Kidney (tissue), 14 donors: Measurements from ENCODE around the gene ABI3BP. TPM values are rescaled to one million over a fixed set of nuclear protein-coding genes. Genes with fewer than 3 reads are reported as not detected.

Experiments used
- DNase-seq, 5 donors: peaks; one replicate each; pipeline ENCODE4 v3.0.0-alpha.2; 2013 to 2020
- FAIRE-seq: peaks from 2 replicates; lab custom pipeline; 2012; peaks lifted over from hg19 to GRCh38; lab: Jason Lieb, UNC
- H3K27ac ChIP-seq, 2 donors: one replicate each; pipeline ENCODE4 v1.7.0; 2013; ENCODE audit warnings: low read depth in 2 of 2, low read length in 2 of 2, inconsistent platforms in 1 of 2
- H3K27me3 ChIP-seq: one replicate; pipeline ENCODE4 v1.7.1; 2013; ENCODE audit warnings: low read length, inconsistent platforms; ENCODE audit not compliant: control insufficient read depth, insufficient read depth
- H3K36me3 ChIP-seq, 3 donors: one replicate each; pipeline versions ENCODE4 v1.7.0 to v1.7.1; 2013; ENCODE audit warnings: low read length in 3 of 3, control low read depth in 1 of 3, inconsistent platforms in 1 of 3; ENCODE audit not compliant: insufficient read depth in 3 of 3, control insufficient read depth in 2 of 3
- H3K4me1 ChIP-seq, 3 donors: one replicate each; pipeline versions ENCODE4 v1.7.0 to v1.7.1; 2013; ENCODE audit warnings: low read length in 3 of 3, inconsistent platforms in 1 of 3, low read depth in 1 of 3; ENCODE audit not compliant: control insufficient read depth in 2 of 3, insufficient read depth in 2 of 3
- H3K4me3 ChIP-seq, 3 donors: one replicate each; pipeline versions ENCODE4 v1.7.0 to v1.8.1; 2013; ENCODE audit warnings: low read length in 3 of 3, control low read depth in 1 of 3, inconsistent platforms in 1 of 3
- H3K9ac ChIP-seq, 3 donors: one replicate each; pipeline versions ENCODE4 v1.7.0 to v1.7.1; 2013; ENCODE audit warnings: low read length in 3 of 3, control low read depth in 1 of 3, inconsistent platforms in 1 of 3
- H3K9me3 ChIP-seq, 3 donors: one replicate each; pipeline versions ENCODE4 v1.7.0 to v1.7.1; 2013; ENCODE audit warnings: low read length in 3 of 3, control low read depth in 1 of 3, inconsistent platforms in 1 of 3; ENCODE audit not compliant: control insufficient read depth in 2 of 3, insufficient read depth in 1 of 3
- intact Hi-C: fragments of 100-400 bp; cut with DNase I; formaldehyde crosslinking; loops from one replicate; pipeline ENCODE4 v1.11.1; 2022
- polyA plus RNA-seq: library from polyadenylated mRNA; stranded (reverse); fragments of 350-450 nt; fragmentation: Illumina TruSeq; extraction: RNeasy Lipid Tissue Mini Kit (QIAGEN cat#74804); gene quantifications from one replicate; pipeline ENCODE4 v1.2.3, GENCODE V29; 2014; ENCODE audit warnings: low read depth, low replicate concordance; ENCODE audit not compliant: insufficient read depth
- total RNA-seq: library from RNA; stranded (reverse); fragmentation: NEBNext Ultra II Directional; extraction: Animal tissue kit (Norgen Biotek cat#: 25700); gene quantifications from one replicate; pipeline ENCODE4 v1.2.1, GENCODE V29; 2021
- TF ChIP-seq, protein P1 (sequence below): IDR thresholded peaks from 3 replicates; pipeline ENCODE4 v1.5.1; 2012; ENCODE audit warnings: mild to moderate bottlenecking, moderate library complexity, borderline replicate concordance; ENCODE audit not compliant: insufficient read depth; ENCODE audit errors: extremely low read depth
- donor health status: control.
- donor health status: control.
- donor health status: control.
- donor health status: control.
- donor health status: control.
- donor health status: DM: yes; HTN: yes; CAD: no.
- donor health status: Normal renal cell carcinoma (clear cell type).

ABI3BP gene
- total and polyA plus RNA-seq, 2 donors from 2014 or later, result 7.1 to 160 TPM

GRCh38 chr3:100730524-100730923 is 262.7 kb downstream of the ABI3BP start:
- no peaks in the 10 kb centered on the region for H3K27me3 ChIP-seq
- H3K9ac ChIP-seq, result no peak overlapping the region
- TF ChIP-seq, protein P1, sequence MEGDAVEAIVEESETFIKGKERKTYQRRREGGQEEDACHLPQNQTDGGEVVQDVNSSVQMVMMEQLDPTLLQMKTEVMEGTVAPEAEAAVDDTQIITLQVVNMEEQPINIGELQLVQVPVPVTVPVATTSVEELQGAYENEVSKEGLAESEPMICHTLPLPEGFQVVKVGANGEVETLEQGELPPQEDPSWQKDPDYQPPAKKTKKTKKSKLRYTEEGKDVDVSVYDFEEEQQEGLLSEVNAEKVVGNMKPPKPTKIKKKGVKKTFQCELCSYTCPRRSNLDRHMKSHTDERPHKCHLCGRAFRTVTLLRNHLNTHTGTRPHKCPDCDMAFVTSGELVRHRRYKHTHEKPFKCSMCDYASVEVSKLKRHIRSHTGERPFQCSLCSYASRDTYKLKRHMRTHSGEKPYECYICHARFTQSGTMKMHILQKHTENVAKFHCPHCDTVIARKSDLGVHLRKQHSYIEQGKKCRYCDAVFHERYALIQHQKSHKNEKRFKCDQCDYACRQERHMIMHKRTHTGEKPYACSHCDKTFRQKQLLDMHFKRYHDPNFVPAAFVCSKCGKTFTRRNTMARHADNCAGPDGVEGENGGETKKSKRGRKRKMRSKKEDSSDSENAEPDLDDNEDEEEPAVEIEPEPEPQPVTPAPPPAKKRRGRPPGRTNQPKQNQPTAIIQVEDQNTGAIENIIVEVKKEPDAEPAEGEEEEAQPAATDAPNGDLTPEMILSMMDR, result no peak
- FAIRE-seq (no peak), DNase-seq (no peak)
- H3K36me3 ChIP-seq, result peaks cover 5 to 26% (median 6%) of the 10 kb centered on the region in 3 donors
- peaks cover 0 to 7% (median 0%) of the 10 kb centered on the region in 3 donors for H3K4me1 ChIP-seq
- no peak overlapping the region for H3K27ac ChIP-seq
- no peaks in the 10 kb centered on the region for H3K9me3 ChIP-seq
- no peak overlapping the region for H3K4me3 ChIP-seq
- intact Hi-C loops, result no loop called here

DNA sequence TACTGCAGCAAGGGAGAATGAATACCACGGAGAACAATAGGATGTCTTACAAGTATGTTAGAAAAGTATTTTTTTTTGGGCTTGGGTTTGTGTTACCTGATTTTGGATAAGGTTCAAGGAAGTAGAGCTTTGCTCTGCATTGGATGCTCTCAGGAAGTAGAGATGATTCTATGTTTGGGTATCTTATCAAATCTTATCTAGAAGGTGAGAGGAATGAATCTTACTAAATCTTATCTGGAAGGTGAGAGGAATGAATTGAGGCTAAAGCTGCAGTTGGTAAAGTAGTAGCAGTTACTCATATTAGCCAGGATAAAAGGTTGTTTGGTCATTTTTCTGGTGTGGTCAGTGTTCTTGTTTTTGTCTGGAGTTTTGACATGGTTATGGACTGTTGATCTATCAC is 266.5 kb downstream of the ABI3BP start:
- FAIRE-seq, result no peak
- Histone ChIP-seq H3K4me3 (no peak overlapping the region), H3K9me3 (no peaks in the 10 kb centered on the region), H3K4me1 (peaks cover 0 to 7% (median 0%) of the 10 kb centered on the region in 3 donors), H3K27ac (no peak overlapping the region), H3K27me3 (no peaks in the 10 kb centered on the region), H3K36me3 (peaks cover 0 to 23% (median 8%) of the 10 kb centered on the region in 3 donors), H3K9ac (no peak overlapping the region)
- TF ChIP-seq, protein P1, result no peak
- DNase-seq, result no peak
- intact Hi-C loops, result no loop called here

DNA sequence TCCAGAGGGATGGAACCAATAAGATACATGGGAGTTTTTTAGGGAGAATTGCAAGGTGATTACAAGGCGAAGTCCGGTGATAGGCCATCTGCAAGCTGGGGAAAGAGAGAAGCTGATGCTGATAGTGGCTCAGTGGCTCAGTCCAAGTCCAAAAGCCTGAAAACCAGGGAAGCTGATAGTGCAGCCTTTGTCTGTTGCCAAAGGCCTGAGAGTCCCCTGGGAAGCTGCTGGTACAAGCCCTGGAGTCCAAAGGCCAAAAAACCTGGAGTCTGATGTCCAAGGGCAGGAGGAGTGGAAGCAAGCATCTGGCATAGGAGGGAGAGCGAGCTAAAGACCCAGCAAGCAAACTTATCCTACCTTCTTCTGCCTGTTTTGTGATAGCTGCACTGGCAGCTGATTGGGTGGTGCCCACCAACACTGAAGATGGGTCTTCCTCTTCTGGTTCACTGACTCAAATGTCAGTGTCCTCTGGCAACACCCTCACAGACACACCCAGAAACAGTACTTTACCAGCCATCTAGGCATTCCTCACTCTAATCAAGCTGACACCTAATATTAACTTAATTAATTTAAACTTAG is 267.2 kb downstream of the ABI3BP start:
- FAIRE-seq, result no peak
- DNase-seq, result no peak
- H3K4me3 ChIP-seq, result no peak overlapping the region

More for the DNA sequence above, 267.2 kb downstream of the ABI3BP start:
- H3K4me1 ChIP-seq, result peaks cover 0 to 7% (median 0%) of the 10 kb centered on the region in 3 donors
- H3K27me3 ChIP-seq, result no peaks in the 10 kb centered on the region
- intact Hi-C loops, result no loop called here
- no peak overlapping the region for H3K9ac ChIP-seq
- no peaks in the 10 kb centered on the region for H3K9me3 ChIP-seq
- H3K27ac ChIP-seq, result no peak overlapping the region
- TF ChIP-seq, protein P1, result no peak
- peaks cover 0 to 25% (median 13%) of the 10 kb centered on the region in 3 donors for H3K36me3 ChIP-seq
